Skin of body (tissue), 2 donors: Measurements from ENCODE around the gene ANKRD23. TPM values are rescaled to one million over a fixed set of nuclear protein-coding genes. Genes with fewer than 3 reads are reported as not detected.
A peak's percentile ranks its signal among the peaks of the same experiment; 100 is the strongest.
"Not testable (repeated sequence)": the region's sequence is repeated elsewhere in the genome, so short reads cannot be mapped to it uniquely, and the experiment has no call there.

Experiments
- DNase-seq: peaks from one replicate; lab custom pipeline; 2025; lab: John Stamatoyannopoulos, UW
- total RNA-seq: library from RNA; depleted of rRNA; stranded (reverse); fragments of >200 nt; gene quantifications from one replicate; pipeline ENCODE4 v1.2.3, GENCODE V29; 2014

Gene ANKRD23
- total RNA-seq, result 7.2 TPM

GRCh38 chr2:96843538-96844268, at the start of gene ANKRD23:
Gene ANKRD23, minus strand, starts transcription at chr2:96844021. Its CDS starts 29 bp downstream, at chr2:96843992.
- DNase-seq, result no peak

DNA sequence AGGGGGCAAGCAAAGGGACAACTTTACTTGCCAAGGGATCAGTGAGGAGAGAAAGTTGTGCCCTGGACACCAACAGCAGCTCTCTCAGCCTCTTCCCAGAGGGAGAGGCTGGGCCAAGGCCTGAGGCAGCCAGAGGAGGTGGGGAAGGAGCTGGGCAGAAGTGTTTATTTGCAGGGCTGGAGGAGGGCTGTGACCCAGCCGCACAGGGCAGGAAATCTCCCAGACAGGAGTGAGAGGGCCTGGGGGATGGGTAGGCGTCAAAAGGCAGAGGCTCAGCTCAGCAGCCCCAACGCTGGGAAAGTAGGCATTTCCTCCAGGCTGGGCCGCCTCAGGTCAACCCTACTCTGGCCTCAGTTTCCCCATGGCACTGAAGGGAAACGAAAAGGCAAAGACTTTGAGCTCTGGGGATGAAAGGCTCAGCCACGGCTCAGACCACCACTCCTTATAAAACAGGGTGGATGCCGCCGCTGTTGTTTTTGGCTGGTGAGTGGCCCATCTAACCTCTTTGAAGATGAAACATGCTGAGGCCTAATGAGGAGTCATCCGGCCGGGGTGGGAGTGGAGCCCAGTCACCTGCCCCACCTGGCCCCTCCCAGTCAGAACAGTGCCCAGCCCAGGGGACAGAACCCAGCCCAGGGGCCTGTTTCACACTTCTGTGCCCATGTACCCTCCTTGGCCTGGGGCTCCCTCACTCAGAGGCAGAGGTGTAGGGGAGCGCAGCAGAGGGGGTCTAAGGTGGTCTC, 47.9 kb upstream of the ANKRD23 start:
- no peak for DNase-seq

DNA sequence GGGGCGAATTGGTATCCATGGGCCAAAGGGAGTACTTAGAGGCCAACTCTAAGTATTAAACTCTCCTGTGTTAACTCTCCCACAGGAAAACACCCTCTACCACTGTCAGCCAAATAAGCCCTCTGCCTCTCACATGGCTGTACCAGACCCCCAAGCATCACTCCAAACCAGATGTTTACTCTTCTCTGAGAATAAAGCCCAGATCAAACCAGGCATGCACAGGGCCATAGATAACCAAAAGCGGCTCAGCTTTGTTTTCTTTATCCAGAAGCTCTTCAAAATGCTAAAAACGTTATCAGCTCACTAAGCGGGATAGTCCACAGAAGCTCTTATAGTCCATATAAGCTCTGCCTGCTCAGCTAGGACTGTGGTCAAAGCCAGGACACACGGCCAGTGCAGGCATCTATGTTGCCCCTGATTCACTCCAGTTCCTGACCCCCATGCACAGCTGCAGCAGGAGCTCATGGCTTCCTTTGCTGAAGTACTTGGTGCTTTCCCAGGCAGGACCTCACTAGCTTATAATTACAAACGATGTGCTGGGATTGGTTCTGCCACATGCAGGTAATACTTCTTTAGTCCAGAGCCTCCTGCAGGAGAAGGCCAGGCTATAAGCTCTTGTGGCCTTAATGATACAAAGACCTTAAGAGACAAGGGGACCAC, 47.0 kb upstream of the ANKRD23 start:
- no peak for DNase-seq

DNA sequence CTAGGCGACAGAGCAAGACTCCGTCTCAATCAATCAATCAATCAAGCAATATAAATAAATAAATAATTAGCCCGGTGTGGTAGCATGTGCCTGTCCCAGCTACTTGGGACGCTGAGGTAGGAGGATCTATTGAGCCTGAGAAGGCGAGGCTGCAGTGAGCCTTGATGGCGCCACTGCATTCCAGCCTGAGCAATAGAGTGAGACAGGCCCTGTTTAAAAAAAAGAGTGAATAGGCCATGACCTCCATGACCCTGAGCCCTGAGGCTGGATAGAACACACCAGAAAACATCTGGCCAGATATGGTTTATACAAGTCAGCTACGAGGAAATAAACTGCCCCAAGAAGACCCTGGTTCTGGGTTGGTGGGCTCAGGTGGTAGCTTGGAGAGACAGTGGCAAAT, 46.4 kb upstream of the ANKRD23 start:
- no peak for DNase-seq

GRCh38 chr2:96889502-96889901, 45.7 kb upstream of the ANKRD23 start:
- DNase-seq, result not testable (repeated sequence)

DNA sequence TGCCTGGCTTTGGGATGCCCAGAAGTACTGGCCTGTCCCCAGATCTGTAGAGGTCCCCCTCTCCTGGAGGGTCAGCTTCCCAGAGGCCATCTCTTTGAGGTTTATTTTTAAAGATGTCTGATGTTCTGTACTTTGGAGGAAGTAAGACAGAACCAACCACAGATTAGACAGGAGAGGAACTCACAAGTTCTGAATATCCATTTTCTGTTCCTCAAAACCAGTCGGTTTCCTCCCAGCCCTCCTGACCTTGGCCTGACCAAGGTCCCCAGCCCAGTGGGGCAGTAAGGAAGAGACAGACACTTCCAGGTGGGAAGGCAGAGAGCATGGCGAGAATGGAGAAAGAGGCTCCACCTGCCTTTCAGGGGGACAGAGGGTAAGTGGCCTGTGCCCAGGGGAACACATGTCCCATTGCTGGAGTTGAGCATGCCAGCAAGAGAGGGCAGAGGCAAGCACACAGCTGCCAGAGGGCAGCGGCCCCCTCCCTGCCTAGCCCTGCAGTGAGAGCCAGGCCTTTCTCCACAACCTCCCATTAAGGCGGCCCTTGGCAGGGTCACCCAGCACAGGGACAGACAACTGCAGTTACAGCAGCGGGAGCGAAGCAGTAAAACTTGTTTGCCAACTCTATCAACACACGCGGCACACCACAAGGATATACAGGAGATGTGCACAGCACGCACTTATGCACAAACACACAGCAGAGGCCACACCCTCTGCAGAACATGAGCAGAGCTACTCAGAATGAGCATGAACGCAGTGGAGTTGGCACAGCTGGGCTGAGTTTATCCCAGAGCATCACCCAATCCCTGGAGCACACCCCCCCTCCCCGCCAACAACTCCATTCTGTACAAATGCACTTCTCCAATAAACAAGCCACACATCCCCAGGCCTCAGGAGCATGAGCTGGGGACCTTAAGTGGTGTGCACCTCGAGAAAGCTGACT, 44.5 kb upstream of the ANKRD23 start:
- DNase-seq, result no peak

GRCh38 chr2:96887493-96888012, 43.7 kb upstream of the ANKRD23 start:
- peak; percentile 68 for DNase-seq

DNA sequence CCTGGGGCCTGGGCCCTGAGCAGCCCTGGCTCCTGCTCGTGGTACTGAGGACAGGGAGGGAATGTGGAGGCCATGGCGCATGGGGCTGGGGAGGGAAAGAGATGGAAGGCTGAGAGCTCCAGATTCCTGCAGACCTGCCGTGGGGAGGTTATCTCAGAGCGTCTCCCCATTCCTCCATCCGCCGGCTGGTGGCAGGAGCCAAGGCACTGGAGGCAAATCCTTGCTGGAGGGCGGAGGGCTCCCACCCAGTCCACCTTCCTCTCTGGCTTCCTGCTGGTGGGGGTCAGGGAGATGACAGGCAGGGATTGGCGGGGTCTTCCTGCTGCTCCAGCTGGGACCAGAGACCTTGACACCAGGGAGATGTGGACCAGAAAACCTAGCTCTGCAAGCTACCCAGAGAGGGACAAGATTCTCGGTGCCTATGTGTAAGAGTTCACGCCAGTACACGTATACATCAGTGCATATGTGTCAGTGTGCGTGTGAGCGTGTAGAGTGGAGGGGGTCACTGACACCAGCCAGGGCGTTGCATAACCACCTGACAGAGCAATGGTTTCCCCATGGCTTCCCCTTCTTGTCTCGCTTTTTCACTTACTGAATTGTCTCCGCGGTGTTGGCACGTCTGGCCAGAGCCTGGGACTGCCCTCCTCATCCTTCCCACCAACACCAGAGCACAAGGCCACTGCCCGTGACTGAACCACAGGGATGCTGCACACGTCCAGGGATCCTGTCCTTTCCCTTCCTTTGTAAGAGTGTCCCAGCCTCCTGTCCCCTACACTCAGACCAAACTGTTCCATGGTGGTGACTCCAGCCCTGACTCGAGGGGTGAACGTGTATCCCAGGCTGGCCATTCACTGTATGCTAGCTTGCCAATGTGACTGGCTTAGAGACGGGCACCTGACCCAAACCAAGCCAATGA, 41.9 kb upstream of the ANKRD23 start:
- DNase-seq, result no peak

DNA sequence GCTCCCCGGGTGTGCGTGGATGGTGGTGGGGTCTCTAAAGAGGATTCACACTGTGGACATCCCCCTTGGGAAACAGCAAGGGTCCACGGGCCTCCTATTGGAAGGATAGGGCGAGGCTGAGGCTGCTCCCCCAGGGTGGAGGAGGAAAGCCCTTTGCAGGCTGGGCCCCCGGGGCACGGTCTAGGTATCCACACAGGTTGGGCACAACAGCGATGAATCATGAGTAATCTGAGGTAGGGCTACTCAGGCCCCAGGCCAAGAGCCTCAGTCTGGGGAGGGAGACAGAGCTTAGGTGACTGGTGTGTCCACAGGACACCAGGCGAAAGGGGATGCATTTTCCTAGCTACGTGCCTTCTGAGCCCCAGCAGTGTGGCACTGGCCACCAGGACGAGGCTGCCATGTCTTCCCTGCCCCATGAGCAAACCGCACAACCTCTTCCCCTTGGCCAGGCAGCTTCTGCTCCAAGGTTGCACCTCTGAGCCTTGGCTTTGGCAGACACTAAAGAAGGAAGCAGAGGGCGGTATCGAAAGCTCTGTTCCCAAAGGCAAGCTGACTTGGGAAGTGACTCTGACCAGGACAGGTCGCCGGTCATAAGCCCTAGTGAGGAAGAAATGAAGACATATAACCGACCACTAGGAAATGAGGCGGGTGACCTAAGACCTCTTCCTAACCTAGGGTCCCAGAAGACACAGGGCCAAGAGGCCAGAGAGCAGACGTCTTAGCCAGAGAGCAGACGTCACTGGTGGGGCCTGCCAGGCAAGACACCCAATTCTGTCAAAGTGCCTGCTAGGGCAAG, 40.7 kb upstream of the ANKRD23 start:
- DNase-seq, result no peak

- DNase-seq, result no peak
These were observed 39.5 kb upstream of the ANKRD23 start for GRCh38 chr2:96883306-96883705.

- DNase-seq, result no peak
These were observed 39.1 kb upstream of the ANKRD23 start for GRCh38 chr2:96882906-96883305.

DNA sequence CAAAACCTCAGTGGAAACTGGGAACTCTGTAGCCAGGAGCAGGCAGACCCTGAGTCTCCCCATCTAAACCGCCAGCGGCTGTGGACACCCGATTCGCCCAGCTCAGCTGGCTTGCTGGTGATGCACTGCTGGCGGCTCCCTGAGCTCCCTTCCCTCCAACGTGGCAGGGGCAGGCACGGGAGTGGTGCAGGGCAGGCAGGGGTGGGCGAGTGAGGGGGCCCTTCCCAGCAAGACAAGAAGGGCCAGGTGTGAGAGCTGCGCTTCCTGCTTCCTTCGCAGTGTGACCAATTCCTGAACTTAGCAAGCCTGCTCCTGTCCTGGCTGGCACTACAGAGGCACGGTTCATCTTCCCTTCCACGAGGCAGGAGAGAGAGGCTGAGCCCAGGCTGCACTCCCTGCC, 38.4 kb upstream of the ANKRD23 start:
- DNase-seq, result no peak

- peak; percentile 34 for DNase-seq
These were observed 37.8 kb upstream of the ANKRD23 start for GRCh38 chr2:96881349-96882195.

- no peak for DNase-seq
These were observed 37.1 kb upstream of the ANKRD23 start for GRCh38 chr2:96880891-96881273.

GRCh38 chr2:96879545-96880040, 35.8 kb upstream of the ANKRD23 start:
- DNase-seq, result no peak

DNA sequence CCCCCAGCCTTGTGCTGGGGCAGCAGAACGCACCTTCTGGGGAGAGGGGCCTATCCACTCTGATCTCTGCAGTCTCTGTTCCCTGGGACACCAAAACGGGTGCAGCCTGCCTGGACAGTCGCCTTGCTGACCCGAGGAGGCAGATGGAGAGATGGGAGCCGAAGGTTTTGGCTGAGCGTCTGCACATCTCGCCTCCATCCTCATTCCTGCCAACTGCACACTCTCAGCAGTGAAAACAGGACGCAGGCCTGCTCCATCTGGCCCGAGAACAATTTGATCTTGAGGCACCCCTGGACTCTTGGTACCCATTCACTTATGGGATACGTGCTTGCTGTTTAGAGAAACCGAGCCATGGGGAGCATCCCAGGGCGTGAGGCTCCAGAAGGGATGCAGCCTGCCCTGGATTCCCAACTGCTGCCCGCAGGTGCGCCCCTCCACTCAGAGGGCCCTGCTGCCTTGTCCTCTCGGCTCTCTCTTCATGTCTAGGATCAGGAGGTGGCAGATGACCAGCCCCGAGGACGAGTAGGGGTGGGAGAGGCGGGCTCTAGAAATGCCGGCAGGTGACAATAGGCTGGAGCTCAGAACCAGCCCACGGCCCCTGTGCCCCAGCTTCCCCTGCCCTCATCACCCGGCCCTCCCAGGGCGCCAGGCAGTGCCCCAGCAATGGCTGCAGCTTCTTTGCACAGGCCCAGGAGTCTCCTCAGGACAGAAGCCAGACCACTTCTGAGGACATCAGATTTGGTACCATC, 35.1 kb upstream of the ANKRD23 start:
- DNase-seq, result no peak

DNA sequence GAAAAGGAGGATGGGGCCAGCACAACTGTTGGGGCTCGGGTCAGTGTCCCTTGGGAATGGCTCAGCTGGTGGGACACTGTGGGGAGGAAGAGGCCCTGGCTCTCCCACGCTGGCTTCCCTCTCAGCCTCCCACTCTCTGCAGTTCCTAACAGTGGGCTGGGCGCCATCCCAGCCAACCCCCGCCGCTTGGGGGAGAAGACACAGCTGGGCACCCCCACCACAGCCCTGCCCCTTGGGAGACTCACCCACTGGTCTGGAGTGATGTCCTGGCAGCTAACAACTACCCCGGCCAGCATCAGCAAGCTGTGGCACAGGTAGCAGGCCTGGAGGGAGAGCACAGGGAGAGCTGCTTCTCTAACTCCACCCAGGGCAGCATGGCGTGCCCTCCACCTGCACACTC, 34.4 kb upstream of the ANKRD23 start:
- DNase-seq, result no peak
